ENCODE measurements around the gene GLA.

GLA gene

GRCh38 chrX:101399825-101400224, 7.9 kb downstream of the GLA start:
- in situ Hi-C loops (cut with MboI; ENCODE audit: low pct_unique_long_range_greater_than_20kb, low sequenced_read_pairs): no loop called here

GRCh38 chrX:101398694-101399093, 9.0 kb downstream of the GLA start:
- DNase-seq: no peak
- in situ Hi-C loops (cut with MboI; ENCODE audit: low pct_unique_long_range_greater_than_20kb, low sequenced_read_pairs): no loop called here

More at GRCh38 chrX:101399825-101400224, 7.9 kb downstream of the GLA start:
- no peak for DNase-seq

GRCh38 chrX:101397779-101398178, 9.9 kb downstream of the GLA start:
- in situ Hi-C loops (cut with MboI; ENCODE audit: low pct_unique_long_range_greater_than_20kb, low sequenced_read_pairs): no loop called here
- DNase-seq: no peak

GRCh38 chrX:101395789-101396188, 11.9 kb downstream of the GLA start:
- in situ Hi-C loops (cut with MboI; ENCODE audit: low pct_unique_long_range_greater_than_20kb, low sequenced_read_pairs): no loop called here
- peak; percentile 45 for DNase-seq

- in situ Hi-C loops (cut with MboI; ENCODE audit: low pct_unique_long_range_greater_than_20kb, low sequenced_read_pairs): no loop called here
- DNase-seq: no peak
Observed at GRCh38 chrX:101394372-101394771, 13.4 kb downstream of the GLA start.

GRCh38 chrX:101393530-101394305, 14.0 kb downstream of the GLA start:
- in situ Hi-C loops (cut with MboI; ENCODE audit: low pct_unique_long_range_greater_than_20kb, low sequenced_read_pairs): no loop called here

GRCh38 chrX:101391831-101392230, 15.9 kb downstream of the GLA start:
- in situ Hi-C loops (cut with MboI; ENCODE audit: low pct_unique_long_range_greater_than_20kb, low sequenced_read_pairs): no loop called here
- no peak for DNase-seq

More at GRCh38 chrX:101393530-101394305, 14.0 kb downstream of the GLA start:
- no peak for DNase-seq

- in situ Hi-C loops (cut with MboI; ENCODE audit: low pct_unique_long_range_greater_than_20kb, low sequenced_read_pairs): no loop called here
- peak; percentile 98 for DNase-seq
Observed at GRCh38 chrX:101390664-101391525, 16.8 kb downstream of the GLA start, which contains the start of gene RPL36A. TSS of gene RPL36A (plus strand) at chrX:101391011. CDS start at chrX:101391044, 33 bp downstream.

GRCh38 chrX:101388604-101389003, 19.1 kb downstream of the GLA start:
- in situ Hi-C loops (cut with MboI; ENCODE audit: low pct_unique_long_range_greater_than_20kb, low sequenced_read_pairs): no loop called here
- DNase-seq: no peak

- DNase-seq: no peak
Observed at GRCh38 chrX:101386542-101386885, 21.2 kb downstream of the GLA start.

GRCh38 chrX:101385795-101386541, 21.8 kb downstream of the GLA start, which contains the start of gene BTK:
TSS of gene BTK (minus strand) at chrX:101386191. CDS start at chrX:101375284, 10,907 bp downstream.
- in situ Hi-C loops (cut with MboI; ENCODE audit: low pct_unique_long_range_greater_than_20kb, low sequenced_read_pairs): no loop called here
- DNase-seq: peak; percentile 97

More at GRCh38 chrX:101386542-101386885, 21.2 kb downstream of the GLA start:
- in situ Hi-C loops (cut with MboI; ENCODE audit: low pct_unique_long_range_greater_than_20kb, low sequenced_read_pairs): no loop called here

GRCh38 chrX:101385026-101385684, 22.6 kb downstream of the GLA start:
- in situ Hi-C loops (cut with MboI; ENCODE audit: low pct_unique_long_range_greater_than_20kb, low sequenced_read_pairs): no loop called here
- no peak for DNase-seq

- peak; percentile 74 for DNase-seq
- in situ Hi-C loops (cut with MboI; ENCODE audit: low pct_unique_long_range_greater_than_20kb, low sequenced_read_pairs): no loop called here
Observed at GRCh38 chrX:101383679-101384205, 24.0 kb downstream of the GLA start.

- in situ Hi-C loops (cut with MboI; ENCODE audit: low pct_unique_long_range_greater_than_20kb, low sequenced_read_pairs): no loop called here
- DNase-seq: no peak
Observed at GRCh38 chrX:101377547-101377946, 30.2 kb downstream of the GLA start.

- peak; percentile 62 for DNase-seq
- in situ Hi-C loops (cut with MboI; ENCODE audit: low pct_unique_long_range_greater_than_20kb, low sequenced_read_pairs): no loop called here
Observed at GRCh38 chrX:101370888-101371504, 36.7 kb downstream of the GLA start.

- in situ Hi-C loops (cut with MboI; ENCODE audit: low pct_unique_long_range_greater_than_20kb, low sequenced_read_pairs): no loop called here
- DNase-seq: no peak
Observed at GRCh38 chrX:101369687-101370086, 38.0 kb downstream of the GLA start.

GRCh38 chrX:101368800-101369199, 38.9 kb downstream of the GLA start:
- DNase-seq: peak; percentile 90
- in situ Hi-C loops (cut with MboI; ENCODE audit: low pct_unique_long_range_greater_than_20kb, low sequenced_read_pairs): no loop called here

GRCh38 chrX:101365301-101365795, 42.4 kb downstream of the GLA start:
- DNase-seq: no peak
- in situ Hi-C loops (cut with MboI; ENCODE audit: low pct_unique_long_range_greater_than_20kb, low sequenced_read_pairs): no loop called here
